B cell (primary cell): ENCODE data around the gene CD79B. TPM values are rescaled to one million over a fixed set of nuclear protein-coding genes. Genes with fewer than 3 reads are reported as not detected.

Source experiments
- ATAC-seq: fragments of 200-7000 bp; cut with Tn5 transposase; one replicate; pipeline ENCODE4 v1.10.0; 2021; ENCODE audit warnings: low read depth, mild to moderate bottlenecking, moderate number of reproducible peaks, moderate library complexity
- CTCF ChIA-PET: fragments of 350-600 bp; sonication (Branson Sonifier 250); formaldehyde crosslinking; loops from one replicate; lab custom pipeline; 2021; ENCODE audit warnings: antibody characterized with exemption, inconsistent platforms; lab: Charles Lee
- POLR2A ChIA-PET: fragments of 350-600 bp; sonication (Branson Sonifier 250); formaldehyde crosslinking; loops from one replicate; lab custom pipeline; 2021; ENCODE audit warnings: antibody characterized with exemption; lab: Charles Lee
- DNase-seq: peaks from one replicate; pipeline ENCODE4 v3.0.0; 2013
- H2AFZ ChIP-seq: 2 replicates; pipeline ENCODE4 v1.6.1; 2012; ENCODE audit warnings: mild to moderate bottlenecking, low read depth, low read length; ENCODE audit not compliant: insufficient read depth, poor library complexity, severe bottlenecking
- H3K27ac ChIP-seq, 2 donors: 1 replicate in 1 of 2; 2 replicates in 1 of 2; pipeline ENCODE4 v1.5.1; 2012 to 2013; ENCODE audit warnings: low read length in 2 of 2, mild to moderate bottlenecking in 2 of 2, moderate library complexity in 1 of 2
- H3K27me3 ChIP-seq, 4 experiments: fragments of 200-600 bp in 1 of 4; sonication (generic) in 1 of 4; replicated peaks in 1 of 4; 1 replicate in 2 of 4; 2 replicates in 2 of 4; pipeline versions ENCODE4 v1.6.1 to v1.7.0; 2013 to 2016; ENCODE audit warnings: low read length in 3 of 4, mild to moderate bottlenecking in 2 of 4, mixed read lengths in 1 of 4, moderate library complexity in 1 of 4; ENCODE audit not compliant: insufficient read depth in 4 of 4, control insufficient read depth in 3 of 4; ENCODE audit errors: control extremely low read depth in 1 of 4
- H3K36me3 ChIP-seq, 2 experiments: replicated peaks in 1 of 2; 1 replicate in 1 of 2; 2 replicates in 1 of 2; pipeline versions ENCODE4 v1.6.1 to v1.7.1; 2013; ENCODE audit warnings: low read length in 1 of 2; ENCODE audit not compliant: insufficient read depth in 2 of 2, control insufficient read depth in 1 of 2; ENCODE audit errors: control extremely low read depth in 1 of 2, extremely low read depth in 1 of 2
- H3K4me1 ChIP-seq, 2 donors: fragments of 200-600 bp in 1 of 2; sonication (generic) in 1 of 2; 1 replicate in 1 of 2; 2 replicates in 1 of 2; pipeline versions ENCODE4 v1.5.1 to v1.6.1; 2013 to 2017; ENCODE audit warnings: low read length in 2 of 2; ENCODE audit not compliant: control insufficient read depth in 2 of 2, insufficient read depth in 2 of 2
- H3K4me2 ChIP-seq: replicated peaks from 2 replicates; pipeline ENCODE3; 2012; ENCODE audit warnings: mild to moderate bottlenecking, low read depth, low read length; ENCODE audit not compliant: poor library complexity, severe bottlenecking
- H3K4me3 ChIP-seq, 5 experiments: fragments of 200-600 bp in 1 of 5; sonication (generic) in 1 of 5; 1 replicate in 3 of 5; 2 replicates in 2 of 5; pipeline versions ENCODE4 v1.5.1 to v1.7.0; 2011 to 2016; ENCODE audit warnings: low read length in 4 of 5, mild to moderate bottlenecking in 4 of 5, low read depth in 2 of 5, control low read depth in 1 of 5, moderate library complexity in 1 of 5; ENCODE audit not compliant: insufficient read depth in 1 of 5; ENCODE audit errors: control extremely low read depth in 1 of 5, extremely low read depth in 1 of 5
- H3K79me2 ChIP-seq: fragments of 200-600 bp; sonication (generic); one replicate; pipeline ENCODE4 v1.6.0; 2016; ENCODE audit warnings: low read length; ENCODE audit not compliant: control insufficient read depth, insufficient read depth
- H3K9ac ChIP-seq: fragments of 200-600 bp; sonication (generic); 2 replicates; pipeline ENCODE4 v1.6.1; 2017; ENCODE audit warnings: mild to moderate bottlenecking, low read length, moderate library complexity
- H3K9me3 ChIP-seq, 3 donors: one replicate each; pipeline versions ENCODE4 v1.6.1 to v1.7.1; 2013; ENCODE audit warnings: low read length in 2 of 3; ENCODE audit not compliant: control insufficient read depth in 2 of 3, insufficient read depth in 1 of 3; ENCODE audit errors: control extremely low read depth in 1 of 3
- H4K20me1 ChIP-seq: 2 replicates; pipeline ENCODE4 v1.6.0; 2012; ENCODE audit warnings: mild to moderate bottlenecking, low read length; ENCODE audit not compliant: insufficient read depth, control insufficient read depth, poor library complexity, severe bottlenecking
- H3K27ac Mint-ChIP-seq: one replicate; pipeline ENCODE4 v1.8.0; 2021; ENCODE audit warnings: mixed read lengths
- H3K27me3 Mint-ChIP-seq: one replicate; pipeline ENCODE4 v1.8.0; 2021; ENCODE audit warnings: mixed read lengths
- H3K4me1 Mint-ChIP-seq: one replicate; pipeline ENCODE4 v1.8.0; 2021; ENCODE audit warnings: mixed read lengths
- H3K4me3 Mint-ChIP-seq: one replicate; pipeline ENCODE4 v1.8.0; 2021; ENCODE audit warnings: mixed read lengths
- H3K9me3 Mint-ChIP-seq: one replicate; pipeline ENCODE4 v1.8.0; 2022; ENCODE audit warnings: mixed read lengths; ENCODE audit not compliant: insufficient read depth
- EZH2 ChIP-seq: IDR thresholded peaks from 2 replicates; pipeline ENCODE4 v1.6.1; 2012; ENCODE audit warnings: borderline replicate concordance, low read depth, mild to moderate bottlenecking, moderate library complexity, low read length; ENCODE audit not compliant: insufficient read depth, poor library complexity, severe bottlenecking
- WGBS: methylation state at CpG from one replicate; pipeline ENCODE4 v1.1.5; 2013; ENCODE audit warnings: missing lambda C conversion rate; ENCODE audit not compliant: insufficient coverage; 5-methylcytosine and 5-hydroxymethylcytosine counted together
- intact Hi-C: fragments of 100-400 bp; cut with micrococcal nuclease; formaldehyde crosslinking; loops from one replicate; pipeline ENCODE4 v1.10.0; 2022
- polyA plus RNA-seq: library from polyadenylated mRNA; depleted of rRNA; stranded (reverse); fragments of >200 nt; gene quantifications from 2 replicates; pipeline ENCODE4 v1.2.3, GENCODE V29; 2012
- total RNA-seq, 2 donors: library from RNA; stranded (reverse); fragments of 120-200 nt in 1 of 2; gene quantifications; 1 replicate in 1 of 2; 2 replicates in 1 of 2; pipeline versions ENCODE4 v1.2.3 to v1.2.4, GENCODE V29; 2013 to 2022
- TF ChIP-seq, protein P1 (sequence below): fragments of 200-600 bp; IDR thresholded peaks from one replicate; pipeline ENCODE4 v1.8.0; 2022; ENCODE audit warnings: antibody characterized with exemption, mild to moderate bottlenecking

CD79B gene
- total and polyA plus RNA-seq, 2 donors (not counting 1 experiment from before 2014, with no cell fraction given) = 891 to 1,100 TPM

DNA sequence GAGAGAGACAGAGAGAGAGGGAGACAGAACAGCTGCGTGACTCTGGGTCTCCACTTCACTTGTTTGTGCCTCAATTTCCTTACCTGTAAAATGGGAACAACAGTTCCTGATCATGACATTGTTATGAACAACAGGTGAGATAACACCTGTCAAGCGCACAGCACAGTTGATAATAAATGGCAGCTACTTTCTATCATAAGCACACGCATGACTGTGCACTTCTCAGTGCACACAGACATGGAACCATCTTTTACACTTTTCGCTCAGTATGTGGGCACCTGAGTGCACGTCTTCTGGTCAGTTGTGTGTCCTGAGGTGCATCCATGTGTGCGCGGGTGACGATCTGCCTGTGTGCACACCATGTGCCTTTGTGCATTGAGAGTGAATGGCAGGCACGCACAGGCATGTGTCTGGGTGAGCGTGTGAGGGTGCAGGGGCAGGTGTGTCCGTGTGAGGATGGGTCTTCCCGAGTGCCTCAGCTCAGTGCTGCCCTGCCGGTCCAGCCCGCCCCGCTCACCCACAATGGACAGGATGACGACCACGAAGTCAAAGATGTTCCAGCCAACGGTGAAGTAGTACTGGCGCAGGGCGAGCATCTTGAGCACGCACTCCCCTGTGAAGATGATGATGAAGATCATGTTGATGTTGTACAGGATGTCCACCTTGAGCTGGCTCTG, 10.3 kb upstream of the CD79B start:
- CTCF ChIA-PET = interaction anchor here (1.2 to 3.9 kb wide), 4 partner anchors 10 to 87 kb away, joined by 4 to 27 read pairs (median 6); partner anchors contain the start of genes CD79B and GH1

More for the DNA sequence above, 10.3 kb upstream of the CD79B start:
- ATAC-seq (no peak), DNase-seq (no peak)
- Histone ChIP-seq H3K27me3 (no peaks in the 10 kb centered on the region), H3K4me1 (peaks cover 41 to 59% of the 10 kb centered on the region in 2 donors), H3K9ac (no peak overlapping the region), H3K9me3 (peaks cover 0 to 12% (median 0%) of the 10 kb centered on the region in 3 donors), H3K36me3 (no peaks in the 10 kb centered on the region), H4K20me1 (no peaks in the 10 kb centered on the region), H3K79me2 (peaks cover 11% of the 10 kb centered on the region), H2AFZ (no peak overlapping the region), H3K4me3 (no peak overlapping the region), H3K4me2 (no peak overlapping the region), H3K27ac (no peak overlapping the region)
- intact Hi-C loops = no loop called here
- H3K9me3 Mint-ChIP-seq = no peaks in the 10 kb centered on the region
- H3K27ac Mint-ChIP-seq = peak overlapping the region; percentile 67
- 97% methylated on average over 21 of the region's 21 CpGs for WGBS
- TF ChIP-seq, protein P1, sequence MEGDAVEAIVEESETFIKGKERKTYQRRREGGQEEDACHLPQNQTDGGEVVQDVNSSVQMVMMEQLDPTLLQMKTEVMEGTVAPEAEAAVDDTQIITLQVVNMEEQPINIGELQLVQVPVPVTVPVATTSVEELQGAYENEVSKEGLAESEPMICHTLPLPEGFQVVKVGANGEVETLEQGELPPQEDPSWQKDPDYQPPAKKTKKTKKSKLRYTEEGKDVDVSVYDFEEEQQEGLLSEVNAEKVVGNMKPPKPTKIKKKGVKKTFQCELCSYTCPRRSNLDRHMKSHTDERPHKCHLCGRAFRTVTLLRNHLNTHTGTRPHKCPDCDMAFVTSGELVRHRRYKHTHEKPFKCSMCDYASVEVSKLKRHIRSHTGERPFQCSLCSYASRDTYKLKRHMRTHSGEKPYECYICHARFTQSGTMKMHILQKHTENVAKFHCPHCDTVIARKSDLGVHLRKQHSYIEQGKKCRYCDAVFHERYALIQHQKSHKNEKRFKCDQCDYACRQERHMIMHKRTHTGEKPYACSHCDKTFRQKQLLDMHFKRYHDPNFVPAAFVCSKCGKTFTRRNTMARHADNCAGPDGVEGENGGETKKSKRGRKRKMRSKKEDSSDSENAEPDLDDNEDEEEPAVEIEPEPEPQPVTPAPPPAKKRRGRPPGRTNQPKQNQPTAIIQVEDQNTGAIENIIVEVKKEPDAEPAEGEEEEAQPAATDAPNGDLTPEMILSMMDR = no peak
- TF ChIP-seq EZH2 = no peak
- H3K4me3 Mint-ChIP-seq = no peak overlapping the region
- H3K4me1 Mint-ChIP-seq = peaks cover 63% of the 10 kb centered on the region
- H3K27me3 Mint-ChIP-seq = no peaks in the 10 kb centered on the region
- POLR2A ChIA-PET = interaction anchor here (0.5 to 1.9 kb wide), 3 partner anchors 10 to 17 kb away, joined by 3 to 4 read pairs (median 3); partner anchors contain the start of gene CD79B
